Spleen (tissue), 3 donors: Measurements from ENCODE around the gene SLC38A3.

Experiments used
- POLR2A ChIP-seq, 3 donors: fragments of 450-650 bp; IDR thresholded peaks; one replicate each; pipeline ENCODE4 v1.5.1; 2017; ENCODE audit warnings: antibody characterized with exemption in 3 of 3, mild to moderate bottlenecking in 1 of 3
- POLR2AphosphoS5 ChIP-seq, 3 donors: sonication (generic); formaldehyde crosslinking; IDR thresholded peaks; one replicate each; pipeline ENCODE4 v1.5.1; 2017; ENCODE audit warnings: antibody characterized with exemption in 3 of 3

DNA sequence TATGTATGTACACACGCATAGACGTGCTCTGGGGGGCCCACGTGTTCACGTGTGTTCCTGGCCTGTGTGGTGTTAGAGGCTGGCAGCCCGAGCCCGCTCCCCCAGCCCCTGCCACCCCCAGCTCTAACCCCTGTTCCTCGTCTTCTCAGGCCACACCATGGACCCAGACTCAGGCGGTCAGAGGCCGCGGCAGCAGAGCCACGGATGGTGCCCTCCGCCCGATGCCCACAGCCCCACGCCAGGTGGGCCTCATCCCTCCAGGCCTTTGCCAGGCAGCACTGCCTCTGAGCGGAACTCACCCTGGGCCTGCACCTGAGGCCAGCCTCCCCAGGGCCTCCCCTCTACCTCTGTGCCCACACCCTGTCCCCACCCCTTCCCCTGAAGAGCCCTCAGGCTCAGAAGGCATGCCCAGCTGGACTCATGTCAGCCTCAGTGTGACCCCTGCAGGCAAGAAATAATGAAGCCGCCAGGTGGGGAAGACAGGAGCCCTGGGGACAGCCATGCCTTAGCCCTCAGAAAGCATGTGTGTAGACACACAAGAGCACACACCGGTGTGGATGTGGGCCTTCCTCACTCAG lies 30.0 kb upstream of the SLC38A3 start:
- TF ChIP-seq POLR2A (IDR thresholded peaks at IDR 0.05) = no peak
- no peak for TF ChIP-seq POLR2AphosphoS5 (IDR thresholded peaks at IDR 0.05)
